ENCODE measurements around the gene LINC00237.

DNA sequence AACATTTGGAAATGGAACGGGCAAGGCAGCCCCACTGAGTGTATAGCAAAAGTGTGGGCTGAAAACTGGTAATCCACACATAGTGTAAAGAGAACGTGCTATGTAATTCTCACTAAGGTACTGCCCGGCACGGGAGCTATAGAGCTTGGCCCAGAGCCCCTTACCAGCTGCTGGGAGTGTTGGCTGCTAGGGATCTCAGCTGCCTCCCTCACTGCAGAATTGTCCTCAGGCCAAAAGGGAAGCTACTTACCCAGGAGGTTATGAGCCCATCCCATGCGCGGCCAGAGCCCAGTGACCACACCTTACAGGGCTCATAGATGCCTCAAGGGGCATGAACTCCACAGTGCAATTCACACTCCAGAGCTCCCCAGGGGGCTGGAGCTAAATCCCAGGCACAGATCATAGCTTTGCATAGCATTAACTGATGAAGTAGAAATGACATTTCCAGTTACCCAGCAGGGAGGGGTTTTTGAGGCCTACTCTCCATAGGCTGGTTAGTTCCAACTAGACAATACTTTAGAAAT is 56.8 kb downstream of the LINC00237 start:
- TF ChIP-seq, protein P1, sequence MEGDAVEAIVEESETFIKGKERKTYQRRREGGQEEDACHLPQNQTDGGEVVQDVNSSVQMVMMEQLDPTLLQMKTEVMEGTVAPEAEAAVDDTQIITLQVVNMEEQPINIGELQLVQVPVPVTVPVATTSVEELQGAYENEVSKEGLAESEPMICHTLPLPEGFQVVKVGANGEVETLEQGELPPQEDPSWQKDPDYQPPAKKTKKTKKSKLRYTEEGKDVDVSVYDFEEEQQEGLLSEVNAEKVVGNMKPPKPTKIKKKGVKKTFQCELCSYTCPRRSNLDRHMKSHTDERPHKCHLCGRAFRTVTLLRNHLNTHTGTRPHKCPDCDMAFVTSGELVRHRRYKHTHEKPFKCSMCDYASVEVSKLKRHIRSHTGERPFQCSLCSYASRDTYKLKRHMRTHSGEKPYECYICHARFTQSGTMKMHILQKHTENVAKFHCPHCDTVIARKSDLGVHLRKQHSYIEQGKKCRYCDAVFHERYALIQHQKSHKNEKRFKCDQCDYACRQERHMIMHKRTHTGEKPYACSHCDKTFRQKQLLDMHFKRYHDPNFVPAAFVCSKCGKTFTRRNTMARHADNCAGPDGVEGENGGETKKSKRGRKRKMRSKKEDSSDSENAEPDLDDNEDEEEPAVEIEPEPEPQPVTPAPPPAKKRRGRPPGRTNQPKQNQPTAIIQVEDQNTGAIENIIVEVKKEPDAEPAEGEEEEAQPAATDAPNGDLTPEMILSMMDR (conservative IDR thresholded peaks at IDR 0.05), result no peak
- no peak for TF ChIP-seq ZFX (IDR thresholded peaks at IDR 0.05)

Data from C4-2B (cell line).